Midbrain (tissue), 1 donor: ENCODE data around the gene LSM12.
A peak's percentile ranks its signal among the peaks of the same experiment; 100 is the strongest.
"Not testable (repeated sequence)": the region's sequence is repeated elsewhere in the genome, so short reads cannot be mapped to it uniquely, and the experiment has no call there.

Experiments used
- DNase-seq: peaks from one replicate; lab custom pipeline; 2025; lab: John Stamatoyannopoulos, UW

The LSM12 gene

DNA sequence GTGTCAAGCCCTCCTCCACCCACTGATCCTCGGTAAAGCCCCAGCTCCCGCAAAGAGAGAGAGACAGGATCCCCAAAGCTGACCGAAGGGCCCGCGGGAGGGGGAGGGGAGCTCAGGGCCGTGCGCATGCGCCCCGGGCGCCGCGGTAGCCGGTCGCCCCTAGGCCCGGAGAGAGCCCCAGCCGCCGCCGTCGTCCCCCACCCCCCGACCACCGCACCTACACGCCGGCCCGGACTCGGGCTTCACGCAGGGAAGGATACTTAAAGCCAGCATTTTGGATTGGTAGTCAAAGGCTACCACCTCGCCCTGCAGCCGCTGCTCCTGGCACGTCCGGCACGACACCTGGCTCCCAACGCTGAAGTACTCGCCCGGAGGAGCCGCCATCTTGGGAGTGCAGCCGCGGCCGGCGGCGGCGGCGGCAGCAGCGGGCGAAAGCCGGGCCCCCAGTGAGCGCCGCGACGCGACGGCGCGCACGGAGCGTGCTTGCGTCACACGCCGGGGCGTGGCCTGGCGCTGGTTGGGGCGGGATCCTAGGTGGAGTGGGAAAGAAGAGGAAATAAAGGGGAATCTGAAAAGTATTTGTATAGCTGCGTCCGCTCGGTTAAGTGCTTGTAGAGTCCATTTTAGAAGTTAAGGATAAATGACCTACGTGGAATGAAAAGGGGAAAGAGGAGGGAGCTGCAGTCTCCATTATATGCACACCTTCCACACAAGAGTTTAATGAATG is at the start of gene LSM12:
Gene LSM12 (minus strand): TSS at position 468 of the 727 bp plus-strand sequence. CDS start 84 bp downstream, at position 384.
- DNase-seq, result peak; percentile 86

DNA sequence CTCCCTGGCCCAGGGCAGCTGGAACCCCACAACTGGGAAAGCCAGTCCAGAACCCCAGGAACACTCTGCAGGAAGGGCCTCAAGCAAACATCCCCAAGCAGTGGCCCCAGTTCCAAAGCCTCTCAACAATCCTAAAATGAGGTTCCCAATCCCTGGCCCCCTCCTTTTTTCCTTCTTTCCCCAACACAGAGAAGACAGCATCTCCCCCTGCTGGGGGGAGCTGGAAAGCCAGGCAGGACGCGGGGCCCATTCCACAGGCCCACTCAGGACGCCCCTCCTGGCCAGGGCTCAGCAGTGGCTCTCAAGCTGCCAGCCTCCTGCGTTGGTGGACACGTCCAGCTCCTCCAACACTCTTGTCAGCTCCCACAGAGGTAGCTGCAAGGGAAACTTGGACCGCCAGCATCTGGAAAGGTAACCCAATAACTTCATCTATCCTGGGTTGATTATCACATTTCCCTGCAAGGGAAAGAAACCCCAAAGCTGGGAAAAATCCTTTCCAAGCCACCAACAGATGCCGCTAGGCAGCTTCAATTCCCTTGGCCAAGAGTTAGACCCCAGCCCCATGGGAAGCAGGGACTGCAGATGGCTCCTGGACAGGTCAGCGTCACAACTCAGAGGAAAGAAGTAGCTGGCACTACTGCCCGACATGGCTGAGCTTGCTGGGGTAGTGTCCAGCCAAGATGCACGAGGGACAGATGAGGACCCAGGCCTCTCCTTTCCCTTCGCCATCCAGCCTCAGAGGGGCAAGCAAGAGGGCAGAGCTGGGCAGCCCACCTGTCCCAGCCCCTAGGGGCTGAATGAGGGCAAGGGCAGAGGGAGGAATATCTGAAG is 49.3 kb upstream of the LSM12 start:
- DNase-seq, result no peak

DNA sequence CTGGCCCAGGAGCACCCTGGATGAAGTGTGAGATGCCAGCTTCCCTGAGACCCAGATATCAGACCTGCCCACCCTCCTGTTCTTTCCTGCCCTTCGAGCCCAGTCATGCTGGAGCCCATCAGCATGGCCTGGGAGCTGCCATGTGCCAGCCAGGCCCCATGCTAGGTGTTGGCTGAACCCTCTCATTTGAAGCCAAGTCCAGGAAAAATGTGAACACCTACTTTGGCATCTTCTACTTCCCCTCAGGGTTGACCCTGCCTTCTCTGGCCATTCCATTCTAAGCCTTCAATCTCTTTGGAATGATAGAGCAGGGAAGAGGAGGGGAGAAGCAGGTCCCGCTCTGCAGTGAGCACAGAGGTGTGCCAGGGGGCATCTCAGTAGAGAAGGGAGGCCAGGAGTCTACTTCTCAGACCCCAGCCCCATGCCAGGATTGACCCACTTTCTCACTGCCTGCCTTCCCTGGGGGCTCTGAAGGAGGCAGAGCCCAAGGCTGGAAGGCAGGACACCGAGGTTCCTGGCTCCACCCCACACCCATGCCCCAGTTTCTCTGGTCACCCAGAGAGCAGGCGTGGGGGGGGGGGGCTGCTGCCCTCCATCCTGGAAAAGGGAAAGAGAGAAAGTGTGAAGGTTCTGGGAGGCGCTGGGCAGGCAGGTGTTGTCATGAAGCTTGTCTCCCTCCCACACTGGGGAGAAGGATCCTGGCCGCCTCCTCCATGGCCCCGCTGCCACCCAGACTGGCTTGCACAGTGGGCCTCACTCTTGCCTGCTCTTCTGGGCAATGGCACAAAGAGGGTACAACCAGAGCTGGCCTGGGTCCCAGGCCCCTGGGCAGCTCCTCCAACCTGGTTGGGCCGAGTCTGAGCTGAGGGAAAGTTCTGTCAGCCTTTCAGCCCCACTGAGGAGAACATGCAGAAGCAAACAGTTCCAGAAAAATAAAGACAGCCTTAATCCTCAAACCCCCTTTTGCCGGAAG is 47.7 kb upstream of the LSM12 start:
- DNase-seq, result peak; percentile 58

DNA sequence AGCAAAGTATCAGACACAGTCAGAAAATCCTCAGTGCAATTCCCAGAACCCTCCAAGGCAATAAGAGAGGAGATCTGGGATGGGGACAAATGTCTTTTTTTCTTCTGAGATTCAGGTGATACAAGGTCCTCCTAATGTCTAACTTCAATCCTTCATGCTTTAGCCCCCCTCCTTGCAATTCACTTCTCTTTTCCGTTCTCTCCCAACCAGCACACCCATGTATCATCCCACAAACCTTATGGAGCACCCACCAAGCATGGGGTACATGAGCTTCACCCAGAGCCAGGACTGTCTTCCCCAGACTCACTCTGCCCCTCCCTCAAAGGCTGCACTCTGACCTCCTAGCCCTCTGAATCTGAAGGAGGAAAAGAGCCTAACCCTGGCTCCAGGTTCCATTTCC is 46.9 kb upstream of the LSM12 start:
- DNase-seq, result no peak

DNA sequence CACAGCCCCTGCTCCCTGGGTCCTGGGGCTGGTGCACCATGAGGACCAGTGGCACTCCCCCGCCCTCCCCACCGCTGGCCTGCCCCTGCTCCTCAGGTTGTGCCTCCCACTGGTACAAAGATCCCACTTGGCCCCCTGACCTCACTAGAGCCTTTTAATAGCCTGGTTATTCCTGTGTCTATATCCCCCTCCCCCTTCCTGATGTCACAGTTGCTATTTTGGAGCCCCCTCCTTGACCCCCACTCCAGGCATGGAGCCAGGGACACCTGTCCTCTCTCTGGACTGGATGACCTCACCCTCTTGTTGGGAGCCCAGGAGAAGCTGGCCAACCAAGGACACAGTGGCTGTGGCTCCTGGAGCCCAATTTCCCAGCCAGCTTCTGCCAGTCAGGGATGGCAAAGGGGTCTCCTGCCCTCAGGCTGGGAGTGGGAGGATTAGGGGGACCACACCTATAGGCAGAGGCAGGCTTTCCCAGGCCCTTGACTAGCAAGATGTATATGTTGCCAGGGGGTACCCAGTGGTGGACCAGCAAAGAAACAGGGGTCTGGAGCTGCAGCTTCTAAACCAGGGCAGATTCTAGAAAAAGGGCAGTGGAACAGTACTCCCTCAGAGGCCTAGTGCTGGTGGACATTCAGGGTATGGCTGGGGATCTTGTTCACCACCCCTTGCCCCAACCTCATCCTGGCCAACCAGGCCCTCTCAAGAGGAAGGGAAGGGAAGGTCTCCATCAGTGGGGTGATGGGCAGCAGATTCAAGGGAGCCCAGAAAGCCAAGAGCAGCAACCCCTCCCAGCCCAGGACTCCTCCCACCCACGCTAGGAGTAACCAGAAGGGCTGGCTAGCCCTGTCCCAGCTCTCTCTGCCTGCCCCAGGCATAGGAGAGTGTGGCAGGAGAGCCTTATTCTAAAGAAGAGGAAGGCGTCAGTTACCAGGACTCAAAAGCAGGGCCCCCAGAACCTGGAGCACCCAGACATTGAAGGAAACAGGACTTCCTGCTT is 46.1 kb upstream of the LSM12 start:
- DNase-seq, result no peak

DNA sequence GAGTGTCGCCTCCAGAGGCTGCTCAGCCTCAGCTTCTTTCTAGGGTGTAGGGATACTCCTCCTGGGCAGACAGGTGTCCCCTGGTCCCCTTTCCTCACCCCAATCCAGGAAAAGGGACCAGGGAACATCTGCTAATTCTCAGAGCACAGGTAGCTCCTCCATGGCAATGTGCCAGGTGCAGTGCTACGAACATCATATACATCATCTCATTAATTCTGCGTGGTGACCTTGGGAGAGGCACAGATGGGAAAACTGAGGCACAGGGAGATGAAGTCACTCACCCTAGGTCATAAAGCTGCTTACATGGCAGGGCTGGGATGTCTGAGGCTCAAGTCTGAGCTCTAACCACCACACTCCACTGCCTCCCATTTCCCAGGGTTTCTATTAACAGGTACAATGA is 45.3 kb upstream of the LSM12 start:
- no peak for DNase-seq

DNA sequence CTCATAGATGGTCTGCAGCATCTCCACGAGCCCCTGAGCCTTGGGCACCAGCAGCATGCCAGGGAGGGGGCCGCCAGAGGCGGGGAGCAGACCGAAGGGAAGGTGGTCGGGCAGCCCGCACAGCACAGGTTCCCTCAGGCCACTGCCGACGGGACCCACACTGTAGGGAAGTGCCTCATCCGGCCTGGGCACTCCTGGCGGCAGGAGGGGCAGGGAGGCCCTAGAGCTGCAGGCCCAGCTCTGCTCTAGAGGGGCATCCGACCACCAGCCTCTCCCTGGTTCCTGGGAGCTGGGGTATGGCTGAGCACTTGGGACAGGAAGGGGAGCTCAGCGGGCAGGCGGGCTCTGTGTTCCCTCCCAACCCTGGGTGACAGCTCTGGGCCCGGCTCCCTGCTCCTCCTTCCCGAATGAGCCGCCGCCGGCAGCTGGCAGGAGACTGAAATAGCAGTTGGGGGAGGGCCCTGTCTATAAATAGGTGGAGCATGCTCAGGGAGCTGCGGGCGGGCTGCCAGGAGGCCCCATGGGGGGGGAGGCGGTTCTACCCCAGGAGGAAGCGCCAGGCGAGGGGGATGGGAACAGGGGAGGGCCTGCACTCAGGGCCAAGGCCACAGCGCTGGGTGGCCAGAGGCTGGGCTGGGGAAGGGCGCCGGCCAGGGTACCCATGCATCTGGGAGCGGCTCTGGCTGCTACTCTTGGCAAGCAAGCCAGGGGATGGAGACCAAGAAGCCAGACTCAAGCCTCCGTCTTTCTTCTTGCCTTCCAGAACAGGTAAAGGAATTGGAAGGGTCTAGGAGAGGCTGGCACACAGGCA is 44.6 kb upstream of the LSM12 start:
- peak; percentile 98 for DNase-seq

DNA sequence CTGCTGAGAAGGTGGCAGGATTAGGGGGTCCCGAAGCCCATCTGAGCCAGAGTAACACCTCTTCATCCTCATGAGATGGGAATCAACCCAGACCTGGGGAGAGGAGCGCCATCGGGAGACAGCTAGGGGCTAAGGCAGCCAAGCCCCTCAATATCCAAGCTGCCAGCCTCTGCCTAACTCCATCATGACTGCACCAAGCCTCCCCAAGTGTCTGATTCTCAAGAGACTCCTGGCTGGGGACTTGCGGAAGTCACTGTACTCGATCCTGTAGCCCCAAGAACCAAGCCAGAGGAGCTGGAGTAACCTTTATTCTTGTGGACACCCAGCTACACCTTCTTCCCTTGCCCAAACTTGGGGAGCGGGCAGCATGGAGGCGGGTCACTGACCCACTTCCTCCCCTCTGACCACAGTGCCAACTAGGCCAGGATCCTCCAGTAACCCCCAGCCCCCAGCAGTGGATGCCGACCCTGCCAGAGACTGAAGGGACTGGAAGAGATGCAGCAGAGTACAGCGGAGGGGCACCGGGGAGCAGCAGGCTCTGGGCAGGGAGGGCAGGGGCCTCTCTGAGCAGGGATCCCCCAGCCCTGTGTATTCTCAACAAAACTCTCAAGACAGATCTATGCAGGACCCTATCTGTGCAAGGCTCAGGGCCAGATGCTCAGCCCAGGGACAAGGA is 43.7 kb upstream of the LSM12 start:
- DNase-seq, result no peak

DNA sequence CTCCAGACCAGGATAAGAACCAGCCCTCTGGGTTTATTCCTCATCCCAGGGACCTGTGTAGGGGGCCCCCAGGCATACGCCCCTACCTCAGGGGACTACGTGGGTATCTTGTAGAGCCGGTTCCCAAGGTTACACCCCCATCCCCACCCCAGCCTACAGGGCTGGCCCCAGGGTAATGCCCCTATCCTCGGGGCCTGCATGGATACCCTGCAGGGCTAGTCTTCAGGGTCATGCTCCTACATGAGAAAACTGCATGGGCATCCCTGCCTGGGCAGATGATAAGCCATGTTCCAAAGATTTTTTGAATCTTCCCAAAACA is 42.8 kb upstream of the LSM12 start:
- no peak for DNase-seq

DNA sequence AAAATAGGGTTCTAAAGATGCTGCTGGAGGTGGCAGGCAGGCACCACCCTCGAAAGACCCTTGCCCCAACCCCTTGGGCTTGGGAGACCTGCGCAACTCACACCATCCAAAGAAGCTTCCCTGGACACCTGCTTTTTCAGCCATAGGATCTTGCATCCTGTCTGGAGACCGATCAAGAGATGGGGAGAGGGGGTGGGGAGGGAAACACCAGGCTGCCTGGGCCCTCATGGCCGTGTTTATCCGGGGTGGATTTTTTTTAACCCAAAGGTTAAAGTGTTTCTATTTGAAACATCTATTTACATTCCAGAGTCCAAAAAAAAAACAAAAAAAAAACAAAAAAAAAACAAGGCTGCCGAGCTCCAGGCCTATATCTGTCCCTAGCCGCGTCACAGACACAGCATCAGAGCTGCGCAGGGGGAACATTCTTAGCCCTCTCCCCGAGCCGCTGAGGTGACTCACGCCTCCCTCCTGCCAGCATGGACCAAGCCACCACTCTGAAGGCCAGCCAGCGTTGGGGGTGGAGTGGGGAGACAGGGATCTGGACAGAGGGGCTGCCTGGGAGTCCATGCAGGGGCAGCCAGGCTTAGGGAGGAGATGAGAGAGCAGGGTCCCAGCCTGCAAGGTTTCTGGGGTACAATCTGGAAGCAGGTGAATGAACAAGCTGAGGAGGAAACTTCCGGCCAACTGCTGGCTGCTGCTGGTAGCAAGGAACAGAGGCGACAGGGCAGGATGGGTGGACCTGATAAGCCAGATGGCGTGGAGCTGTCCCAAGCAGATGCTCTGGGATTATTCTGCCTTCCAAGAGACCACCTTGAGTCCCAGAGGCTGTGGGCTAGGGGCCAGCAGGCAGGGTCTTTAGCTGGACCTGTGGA is 42.2 kb upstream of the LSM12 start:
- DNase-seq, result peak; percentile 31

DNA sequence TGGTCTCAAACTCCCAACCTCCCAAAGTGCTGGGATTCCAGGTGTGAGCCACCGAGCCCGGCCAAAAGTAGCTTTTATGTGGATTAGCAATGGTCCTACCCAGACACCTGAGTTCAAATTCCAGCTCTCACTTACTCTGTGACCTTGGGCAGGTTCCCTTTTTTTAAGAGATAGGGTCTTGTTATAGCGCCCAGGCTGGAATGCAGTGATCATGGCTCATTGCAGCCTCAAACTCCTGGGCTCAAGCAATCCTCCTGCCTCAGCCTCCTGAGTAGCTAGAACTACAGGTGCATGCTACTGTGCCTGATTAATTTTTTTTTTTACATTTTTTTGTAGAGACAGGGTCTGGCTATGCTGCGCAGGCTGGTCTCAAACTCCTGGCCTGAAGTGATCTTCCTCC is 40.3 kb upstream of the LSM12 start:
- DNase-seq, result no peak

DNA sequence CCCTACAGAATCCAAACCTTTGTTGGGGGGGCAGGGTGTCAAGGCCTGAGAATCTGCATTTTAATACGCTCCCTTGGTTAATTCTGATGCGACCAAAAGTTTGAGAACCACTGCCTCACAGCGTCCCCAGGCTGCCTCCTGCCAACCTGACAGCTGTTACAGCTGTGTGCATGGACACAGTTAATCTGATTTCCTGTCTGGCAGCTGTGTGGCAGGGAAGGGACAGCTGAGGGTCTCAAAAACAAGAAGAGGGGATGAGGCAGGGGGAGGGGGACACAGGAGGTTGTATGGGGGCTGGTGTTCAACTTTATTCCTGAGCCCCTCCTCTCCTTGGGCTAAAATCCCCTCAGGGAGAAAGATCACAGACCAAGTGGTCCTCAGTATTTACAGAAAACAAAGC is 39.5 kb upstream of the LSM12 start:
- DNase-seq, result no peak

DNA sequence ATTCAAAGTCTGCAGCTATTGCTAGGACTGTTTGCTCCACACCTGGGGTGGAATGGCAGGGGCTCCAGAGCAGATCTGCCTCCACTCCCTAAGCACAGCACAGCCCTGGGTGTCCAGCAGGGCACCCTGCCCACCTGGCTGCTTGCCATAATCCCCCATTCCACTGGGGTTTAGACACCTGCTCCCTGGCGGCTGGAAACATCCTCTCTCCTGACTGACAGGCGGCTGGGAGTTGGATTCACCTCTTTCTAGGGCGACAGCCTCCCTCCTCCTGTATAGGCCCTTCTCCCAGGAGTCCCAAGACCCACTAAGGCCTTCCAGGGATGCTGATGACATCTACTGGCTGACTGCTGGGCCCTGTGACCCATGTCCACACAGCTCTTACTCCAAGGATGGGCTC is 39.0 kb upstream of the LSM12 start:
- no peak for DNase-seq

DNA sequence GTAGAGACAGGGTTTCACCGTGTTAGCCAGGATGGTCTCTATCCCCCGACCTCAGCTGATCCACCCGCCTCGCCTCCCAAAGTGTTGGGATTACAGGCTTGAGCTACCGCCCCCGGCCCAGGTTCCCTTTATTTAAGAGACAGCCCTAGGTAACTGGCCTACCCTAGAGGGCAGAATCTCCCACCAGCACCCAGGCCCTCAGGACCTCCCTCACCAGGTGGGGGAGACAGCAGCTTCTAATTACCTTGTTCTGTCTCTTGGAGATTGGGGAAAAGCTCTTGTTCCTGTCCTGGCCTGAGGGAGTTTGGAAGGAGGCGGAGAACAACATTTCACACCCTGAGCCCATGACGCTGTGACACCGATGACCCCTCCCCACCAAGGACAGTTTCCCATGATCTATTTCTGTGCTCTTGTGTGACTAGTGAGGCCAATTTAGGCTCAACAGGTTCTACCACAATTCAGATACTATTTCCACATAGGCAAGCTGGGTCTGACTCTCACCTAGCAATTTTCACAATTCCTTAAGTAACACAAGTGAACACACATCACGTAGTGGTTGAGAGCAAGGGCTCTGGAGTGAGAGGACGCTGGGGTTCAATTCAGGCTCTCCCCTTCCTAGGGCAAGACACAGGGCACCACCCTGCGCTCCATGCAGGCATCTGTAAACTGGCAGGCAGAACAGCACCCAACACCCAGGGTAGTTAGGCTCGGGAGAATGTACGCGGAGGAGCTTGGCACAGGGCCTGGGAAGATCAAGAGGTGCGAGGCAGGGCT is 36.6 kb upstream of the LSM12 start:
- DNase-seq, result no peak

DNA sequence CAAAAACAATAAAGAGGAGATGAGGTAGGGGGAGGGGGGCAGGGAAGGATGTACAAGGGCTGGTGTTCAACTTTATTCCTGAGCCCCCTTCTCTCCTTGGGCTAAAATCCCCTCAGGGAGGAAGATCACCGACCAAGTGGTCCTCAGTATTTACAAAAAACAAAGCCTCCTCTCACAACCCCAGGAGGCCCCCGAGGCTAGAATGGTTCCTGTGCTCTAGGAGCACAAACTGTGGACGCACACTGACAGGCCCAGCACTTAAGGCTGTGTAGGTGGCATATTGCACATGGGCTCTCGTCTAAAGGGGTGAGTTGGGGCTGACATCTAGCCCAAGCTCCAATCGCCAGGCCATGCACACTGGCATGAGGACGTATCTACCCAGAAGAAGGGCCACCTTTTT is 35.4 kb upstream of the LSM12 start:
- DNase-seq, result not testable (repeated sequence)

DNA sequence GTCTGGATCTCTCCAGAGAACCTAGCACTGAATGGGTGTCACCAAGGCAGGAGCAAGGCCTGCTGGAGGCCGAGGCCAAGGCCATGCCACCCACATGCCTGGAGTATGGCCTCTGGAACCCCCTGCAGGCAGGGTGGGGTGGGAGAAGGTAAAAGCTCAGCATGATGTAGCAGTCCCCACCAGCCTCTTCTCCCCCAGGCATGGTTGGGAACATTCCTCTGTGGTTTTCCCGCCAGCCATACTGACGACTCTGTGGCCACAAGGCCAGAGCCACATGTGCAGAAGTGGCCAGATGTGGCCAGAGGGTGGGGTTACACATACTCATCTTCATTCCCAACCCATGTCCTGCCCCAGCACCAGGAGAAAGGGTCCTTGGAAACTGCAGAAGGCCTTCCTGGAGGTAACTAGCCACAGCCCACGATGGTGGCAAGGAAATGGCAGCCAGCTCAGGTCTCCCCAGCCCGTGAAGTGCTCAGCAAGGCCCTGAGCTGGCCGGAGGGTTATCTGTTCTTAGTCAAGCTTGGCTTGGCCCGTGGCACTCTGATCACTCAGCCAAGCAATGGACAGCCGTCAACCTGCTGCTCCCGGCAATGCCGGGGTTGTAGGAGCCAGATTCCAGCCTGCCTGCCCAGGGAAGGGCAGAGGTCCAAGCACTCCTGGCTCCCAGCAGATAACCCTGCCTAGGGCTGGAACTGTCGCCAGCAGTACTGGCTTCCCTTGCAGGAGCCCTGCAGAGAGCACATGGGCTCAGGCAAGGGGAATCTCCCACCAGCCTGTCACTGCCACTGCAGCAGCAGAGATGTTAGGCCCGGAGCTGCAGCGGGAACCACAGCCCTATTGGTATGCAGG is 30.9 kb upstream of the LSM12 start:
- DNase-seq, result no peak
